Measurements from ENCODE around the gene DIS3L2.

Gene DIS3L2

GRCh38 chr2:232300894-232301387 lies 339.4 kb downstream of the DIS3L2 start:
- Histone ChIP-seq H2AFZ (ENCODE audit: low read length) (no peak overlapping the region), H3K79me2 (ENCODE audit: insufficient read depth, low read length) (no peaks in the 10 kb centered on the region), H3K9ac (ENCODE audit: low read length) (no peak overlapping the region), H3K4me3 (ENCODE audit: low read depth, low read length, poor library complexity, severe bottlenecking) (no peak overlapping the region), H4K20me1 (ENCODE audit: insufficient read depth, low read length) (no peaks in the 10 kb centered on the region), H3F3A (ENCODE audit: insufficient read depth, low read length) (no peaks in the 10 kb centered on the region), H3K36me3 (ENCODE audit: insufficient read depth, low read length) (0 out of 2 replicates have a peak, but pooled peaks cover 4% of the 10 kb centered on the region), H3K9me2 (ENCODE audit: low read depth, low read length) (no peaks in the 10 kb centered on the region), H3K9me3 (ENCODE audit: low read length) (no peaks in the 10 kb centered on the region), H3K4me1 (ENCODE audit: insufficient read depth, low read length, severe bottlenecking) (no peaks in the 10 kb centered on the region), H3K27ac (ENCODE audit: low read depth, low read length, poor library complexity, severe bottlenecking) (no peak overlapping the region), H3K4me2 (ENCODE audit: low read length) (no peak overlapping the region), H3K27me3 (ENCODE audit: insufficient read depth, low read length) (no peaks in the 10 kb centered on the region)
- TF ChIP-seq EZH2 (IDR thresholded peaks at IDR 0.05; ENCODE audit: borderline replicate concordance, low read length) = no peak
- TF ChIP-seq, protein P1, sequence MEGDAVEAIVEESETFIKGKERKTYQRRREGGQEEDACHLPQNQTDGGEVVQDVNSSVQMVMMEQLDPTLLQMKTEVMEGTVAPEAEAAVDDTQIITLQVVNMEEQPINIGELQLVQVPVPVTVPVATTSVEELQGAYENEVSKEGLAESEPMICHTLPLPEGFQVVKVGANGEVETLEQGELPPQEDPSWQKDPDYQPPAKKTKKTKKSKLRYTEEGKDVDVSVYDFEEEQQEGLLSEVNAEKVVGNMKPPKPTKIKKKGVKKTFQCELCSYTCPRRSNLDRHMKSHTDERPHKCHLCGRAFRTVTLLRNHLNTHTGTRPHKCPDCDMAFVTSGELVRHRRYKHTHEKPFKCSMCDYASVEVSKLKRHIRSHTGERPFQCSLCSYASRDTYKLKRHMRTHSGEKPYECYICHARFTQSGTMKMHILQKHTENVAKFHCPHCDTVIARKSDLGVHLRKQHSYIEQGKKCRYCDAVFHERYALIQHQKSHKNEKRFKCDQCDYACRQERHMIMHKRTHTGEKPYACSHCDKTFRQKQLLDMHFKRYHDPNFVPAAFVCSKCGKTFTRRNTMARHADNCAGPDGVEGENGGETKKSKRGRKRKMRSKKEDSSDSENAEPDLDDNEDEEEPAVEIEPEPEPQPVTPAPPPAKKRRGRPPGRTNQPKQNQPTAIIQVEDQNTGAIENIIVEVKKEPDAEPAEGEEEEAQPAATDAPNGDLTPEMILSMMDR (IDR thresholded peaks at IDR 0.05; ENCODE audit: low read length) = no peak

- H3K9me2 ChIP-seq (ENCODE audit: low read depth, low read length) = no peaks in the 10 kb centered on the region
- H2AFZ ChIP-seq (ENCODE audit: low read length) = no peak overlapping the region
These were observed 342.7 kb downstream of the DIS3L2 start for GRCh38 chr2:232304236-232304635.

GRCh38 chr2:232306741-232307305 lies 345.3 kb downstream of the DIS3L2 start:
- Histone ChIP-seq H3K36me3 (ENCODE audit: insufficient read depth, low read length) (no peaks in the 10 kb centered on the region), H3K9me2 (ENCODE audit: low read depth, low read length) (no peaks in the 10 kb centered on the region), H3K9me3 (ENCODE audit: low read length) (no peaks in the 10 kb centered on the region), H3K79me2 (ENCODE audit: insufficient read depth, low read length) (no peaks in the 10 kb centered on the region), H3K9ac (ENCODE audit: low read length) (no peak overlapping the region), H2AFZ (ENCODE audit: low read length) (no peak overlapping the region), H3F3A (ENCODE audit: insufficient read depth, low read length) (no peaks in the 10 kb centered on the region), H3K27me3 (ENCODE audit: insufficient read depth, low read length) (no peaks in the 10 kb centered on the region), H4K20me1 (ENCODE audit: insufficient read depth, low read length) (no peaks in the 10 kb centered on the region), H3K27ac (ENCODE audit: low read depth, low read length, poor library complexity, severe bottlenecking) (no peak overlapping the region), H3K4me1 (ENCODE audit: insufficient read depth, low read length, severe bottlenecking) (peaks cover 17% of the 10 kb centered on the region), H3K4me3 (ENCODE audit: low read depth, low read length, poor library complexity, severe bottlenecking) (no peak overlapping the region), H3K4me2 (ENCODE audit: low read length) (no peak overlapping the region)
- TF ChIP-seq, protein P1 (IDR thresholded peaks at IDR 0.05; ENCODE audit: low read length) = no peak
- no peak for TF ChIP-seq EZH2 (IDR thresholded peaks at IDR 0.05; ENCODE audit: borderline replicate concordance, low read length)

More at GRCh38 chr2:232304236-232304635, 342.7 kb downstream of the DIS3L2 start:
- TF ChIP-seq EZH2 (IDR thresholded peaks at IDR 0.05; ENCODE audit: borderline replicate concordance, low read length) = no peak
- TF ChIP-seq, protein P1 (IDR thresholded peaks at IDR 0.05; ENCODE audit: low read length) = no peak
- H3K9me3 ChIP-seq (ENCODE audit: low read length) = no peaks in the 10 kb centered on the region
- H3K9ac ChIP-seq (ENCODE audit: low read length) = no peak overlapping the region
- no peak overlapping the region for H3K4me2 ChIP-seq (ENCODE audit: low read length)
- H3K27ac ChIP-seq (ENCODE audit: low read depth, low read length, poor library complexity, severe bottlenecking) = no peak overlapping the region
- H4K20me1 ChIP-seq (ENCODE audit: insufficient read depth, low read length) = no peaks in the 10 kb centered on the region
- H3K36me3 ChIP-seq (ENCODE audit: insufficient read depth, low read length) = 0 out of 2 replicates have a peak, but pooled peaks cover 4% of the 10 kb centered on the region
- no peaks in the 10 kb centered on the region for H3K27me3 ChIP-seq (ENCODE audit: insufficient read depth, low read length)
- no peaks in the 10 kb centered on the region for H3K79me2 ChIP-seq (ENCODE audit: insufficient read depth, low read length)
- H3K4me1 ChIP-seq (ENCODE audit: insufficient read depth, low read length, severe bottlenecking) = no peaks in the 10 kb centered on the region
- no peaks in the 10 kb centered on the region for H3F3A ChIP-seq (ENCODE audit: insufficient read depth, low read length)
- H3K4me3 ChIP-seq (ENCODE audit: low read depth, low read length, poor library complexity, severe bottlenecking) = no peak overlapping the region

Data from OCI-LY1 (cell line).